HL-60 (cell line): Measurements from ENCODE around the gene EVI5L.
"Not testable (repeated sequence)": the region's sequence is repeated elsewhere in the genome, so short reads cannot be mapped to it uniquely, and the experiment has no call there.

Experiments
- DNase-seq, 2 experiments: peaks; one replicate each; pipeline ENCODE4 v3.0.0-alpha.2; 2010 to 2020; ENCODE audit warnings: low read depth in 1 of 2, low spot score in 1 of 2
- H3K27ac ChIP-seq: fragments of 250-450 bp; sonication (Bioruptor Pico); replicated peaks from 2 replicates; pipeline ENCODE4 v1.5.1; 2020; ENCODE audit warnings: mild to moderate bottlenecking, moderate library complexity
- H3K27me3 ChIP-seq: fragments of 250-450 bp; sonication (Bioruptor Pico); 2 replicates; pipeline ENCODE4 v1.5.1; 2021; ENCODE audit warnings: mild to moderate bottlenecking, moderate library complexity; ENCODE audit not compliant: insufficient read depth, poor library complexity, severe bottlenecking
- H3K4me3 ChIP-seq: replicated peaks from 2 replicates; pipeline ENCODE4 v1.5.1; 2011; ENCODE audit warnings: mild to moderate bottlenecking, control low read depth, low read length; ENCODE audit not compliant: insufficient read depth
- GABPA ChIP-seq: IDR thresholded peaks from 2 replicates; pipeline ENCODE4 v1.6.1; 2012; ENCODE audit warnings: low read depth
- POLR2AphosphoS5 ChIP-seq: IDR thresholded peaks from 2 replicates; pipeline ENCODE4 v1.6.1; 2012; ENCODE audit warnings: low read depth
- SPI1 ChIP-seq: IDR thresholded peaks from 2 replicates; pipeline ENCODE4 v1.6.1; 2012; ENCODE audit warnings: low read depth, mild to moderate bottlenecking, borderline replicate concordance
- TF ChIP-seq, protein P1 (sequence below): IDR thresholded peaks from one replicate; pipeline ENCODE4 v1.5.1; 2011; ENCODE audit warnings: low read length, control low read depth, inconsistent platforms; ENCODE audit not compliant: insufficient read depth
- TF ChIP-seq, protein P2 (sequence below): IDR thresholded peaks from 2 replicates; pipeline ENCODE4 v1.6.1; 2012; ENCODE audit warnings: low read depth; ENCODE audit not compliant: insufficient replicate concordance

Gene EVI5L

DNA sequence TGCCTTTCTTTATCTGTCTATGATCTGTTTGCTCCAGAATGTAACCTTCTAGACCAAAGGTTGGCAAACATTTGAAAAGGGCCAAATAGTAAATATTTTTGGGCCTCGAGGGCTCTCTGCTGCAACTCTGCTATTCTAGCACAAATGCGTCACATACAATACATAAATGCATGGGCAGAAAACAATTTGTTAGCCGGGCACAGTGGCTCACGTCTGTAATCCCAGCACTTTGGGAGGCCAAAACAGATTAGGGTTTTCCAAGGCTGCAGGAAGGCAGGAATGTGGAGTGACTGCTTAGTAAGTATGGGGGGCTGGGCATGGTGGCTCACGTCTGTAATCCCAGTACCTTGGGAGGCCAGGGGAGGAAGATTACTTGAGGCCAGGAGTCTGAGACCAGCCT lies 21.9 kb upstream of the EVI5L start:
- H3K27me3 ChIP-seq, result no peaks in the 10 kb centered on the region
- DNase-seq, result no peak
- no peak overlapping the region for H3K27ac ChIP-seq
- TF ChIP-seq GABPA, result no peak
- TF ChIP-seq, protein P1, sequence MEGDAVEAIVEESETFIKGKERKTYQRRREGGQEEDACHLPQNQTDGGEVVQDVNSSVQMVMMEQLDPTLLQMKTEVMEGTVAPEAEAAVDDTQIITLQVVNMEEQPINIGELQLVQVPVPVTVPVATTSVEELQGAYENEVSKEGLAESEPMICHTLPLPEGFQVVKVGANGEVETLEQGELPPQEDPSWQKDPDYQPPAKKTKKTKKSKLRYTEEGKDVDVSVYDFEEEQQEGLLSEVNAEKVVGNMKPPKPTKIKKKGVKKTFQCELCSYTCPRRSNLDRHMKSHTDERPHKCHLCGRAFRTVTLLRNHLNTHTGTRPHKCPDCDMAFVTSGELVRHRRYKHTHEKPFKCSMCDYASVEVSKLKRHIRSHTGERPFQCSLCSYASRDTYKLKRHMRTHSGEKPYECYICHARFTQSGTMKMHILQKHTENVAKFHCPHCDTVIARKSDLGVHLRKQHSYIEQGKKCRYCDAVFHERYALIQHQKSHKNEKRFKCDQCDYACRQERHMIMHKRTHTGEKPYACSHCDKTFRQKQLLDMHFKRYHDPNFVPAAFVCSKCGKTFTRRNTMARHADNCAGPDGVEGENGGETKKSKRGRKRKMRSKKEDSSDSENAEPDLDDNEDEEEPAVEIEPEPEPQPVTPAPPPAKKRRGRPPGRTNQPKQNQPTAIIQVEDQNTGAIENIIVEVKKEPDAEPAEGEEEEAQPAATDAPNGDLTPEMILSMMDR, result no peak
- TF ChIP-seq SPI1, result no peak
- TF ChIP-seq, protein P2, sequence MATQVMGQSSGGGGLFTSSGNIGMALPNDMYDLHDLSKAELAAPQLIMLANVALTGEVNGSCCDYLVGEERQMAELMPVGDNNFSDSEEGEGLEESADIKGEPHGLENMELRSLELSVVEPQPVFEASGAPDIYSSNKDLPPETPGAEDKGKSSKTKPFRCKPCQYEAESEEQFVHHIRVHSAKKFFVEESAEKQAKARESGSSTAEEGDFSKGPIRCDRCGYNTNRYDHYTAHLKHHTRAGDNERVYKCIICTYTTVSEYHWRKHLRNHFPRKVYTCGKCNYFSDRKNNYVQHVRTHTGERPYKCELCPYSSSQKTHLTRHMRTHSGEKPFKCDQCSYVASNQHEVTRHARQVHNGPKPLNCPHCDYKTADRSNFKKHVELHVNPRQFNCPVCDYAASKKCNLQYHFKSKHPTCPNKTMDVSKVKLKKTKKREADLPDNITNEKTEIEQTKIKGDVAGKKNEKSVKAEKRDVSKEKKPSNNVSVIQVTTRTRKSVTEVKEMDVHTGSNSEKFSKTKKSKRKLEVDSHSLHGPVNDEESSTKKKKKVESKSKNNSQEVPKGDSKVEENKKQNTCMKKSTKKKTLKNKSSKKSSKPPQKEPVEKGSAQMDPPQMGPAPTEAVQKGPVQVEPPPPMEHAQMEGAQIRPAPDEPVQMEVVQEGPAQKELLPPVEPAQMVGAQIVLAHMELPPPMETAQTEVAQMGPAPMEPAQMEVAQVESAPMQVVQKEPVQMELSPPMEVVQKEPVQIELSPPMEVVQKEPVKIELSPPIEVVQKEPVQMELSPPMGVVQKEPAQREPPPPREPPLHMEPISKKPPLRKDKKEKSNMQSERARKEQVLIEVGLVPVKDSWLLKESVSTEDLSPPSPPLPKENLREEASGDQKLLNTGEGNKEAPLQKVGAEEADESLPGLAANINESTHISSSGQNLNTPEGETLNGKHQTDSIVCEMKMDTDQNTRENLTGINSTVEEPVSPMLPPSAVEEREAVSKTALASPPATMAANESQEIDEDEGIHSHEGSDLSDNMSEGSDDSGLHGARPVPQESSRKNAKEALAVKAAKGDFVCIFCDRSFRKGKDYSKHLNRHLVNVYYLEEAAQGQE, result no peak
- no peak for TF ChIP-seq POLR2AphosphoS5
- H3K4me3 ChIP-seq, result no peak overlapping the region

DNA sequence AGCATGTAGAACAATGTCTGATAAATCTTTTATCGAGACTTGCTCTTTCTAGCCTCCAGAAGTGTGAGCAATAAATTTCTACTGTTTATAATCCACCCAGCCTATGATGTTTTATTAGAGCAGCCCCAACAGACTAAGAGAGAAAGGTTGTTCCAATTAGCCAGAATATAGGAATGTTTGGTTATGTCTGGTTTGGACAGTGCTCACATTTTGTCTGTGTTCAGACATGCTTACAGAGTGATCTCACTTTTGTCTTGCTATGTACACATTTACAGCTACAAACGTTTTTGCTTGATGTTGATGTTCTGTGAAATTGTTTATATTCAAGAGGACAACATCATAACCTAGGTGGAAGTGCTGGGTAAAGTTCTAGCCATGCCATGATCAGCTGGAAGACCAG lies 18.0 kb upstream of the EVI5L start:
- no peak overlapping the region for H3K4me3 ChIP-seq
- TF ChIP-seq, protein P1, result no peak
- no peak for TF ChIP-seq GABPA
- TF ChIP-seq POLR2AphosphoS5, result no peak
- TF ChIP-seq, protein P2, result no peak
- no peak overlapping the region for H3K27ac ChIP-seq
- no peaks in the 10 kb centered on the region for H3K27me3 ChIP-seq
- no peak for DNase-seq

DNA sequence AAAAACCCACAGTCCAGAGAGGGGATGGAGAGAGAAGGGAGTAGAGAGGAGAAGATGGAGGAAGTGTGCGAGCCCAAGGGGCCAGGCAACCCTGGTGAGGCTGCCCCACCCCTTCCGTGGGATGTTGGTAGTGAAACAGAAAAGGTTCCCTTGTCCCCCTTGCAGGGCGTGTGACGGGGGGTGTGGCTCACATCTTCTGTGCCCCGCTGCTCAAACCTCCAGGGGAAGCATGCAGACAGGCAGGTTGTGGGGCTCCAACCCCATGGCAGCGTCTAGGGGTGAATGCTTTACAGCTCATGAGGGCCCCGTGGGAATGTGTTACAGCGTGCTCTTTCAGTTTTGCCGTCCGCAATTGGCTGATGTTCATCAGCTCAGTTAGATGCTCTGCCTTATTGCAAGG lies 14.7 kb upstream of the EVI5L start:
- no peak overlapping the region for H3K27ac ChIP-seq
- no peak overlapping the region for H3K4me3 ChIP-seq
- no peak for DNase-seq
- TF ChIP-seq GABPA, result no peak
- no peak for TF ChIP-seq POLR2AphosphoS5
- no peak for TF ChIP-seq SPI1
- TF ChIP-seq, protein P1, result no peak
- TF ChIP-seq, protein P2, result no peak
- H3K27me3 ChIP-seq, result no peaks in the 10 kb centered on the region

DNA sequence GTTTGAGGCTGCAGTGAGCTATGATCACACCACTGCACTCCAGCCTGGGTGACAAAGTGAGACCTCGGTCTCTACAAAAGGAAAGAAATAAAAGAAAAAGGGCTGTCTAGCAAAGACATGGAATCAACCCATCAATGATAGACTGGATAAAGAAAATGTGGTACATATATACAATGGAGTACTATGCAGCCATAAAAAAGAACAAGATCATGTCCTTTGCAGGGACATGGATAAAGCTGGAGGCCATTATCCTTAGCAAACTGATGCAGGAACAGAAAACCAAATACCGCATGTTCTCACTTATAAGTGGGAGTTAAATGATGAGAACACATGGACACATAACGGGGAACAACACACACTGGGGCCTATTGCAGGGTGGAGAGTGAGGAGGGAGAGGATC lies 14.0 kb upstream of the EVI5L start:
- DNase-seq, H3K27ac ChIP-seq, H3K27me3 ChIP-seq, H3K4me3 ChIP-seq: not testable (repeated sequence)
